CD14-positive monocyte (primary cell): ENCODE results near the gene CCL8. TPM values are rescaled to one million over a fixed set of nuclear protein-coding genes. Genes with fewer than 3 reads are reported as not detected.
"Not testable (repeated sequence)": the region's sequence is repeated elsewhere in the genome, so short reads cannot be mapped to it uniquely, and the experiment has no call there.

Experiments used
- DNase-seq, 3 donors: peaks; one replicate each; pipeline ENCODE4 v3.0.0-alpha.2; 2011 to 2022
- H2AFZ ChIP-seq: 2 replicates; pipeline ENCODE4 v1.6.0; 2012; ENCODE audit warnings: mild to moderate bottlenecking, low read depth, low read length, inconsistent platforms; ENCODE audit not compliant: insufficient read depth, poor library complexity, severe bottlenecking
- H3K27ac ChIP-seq, 2 donors: 1 replicate in 1 of 2; 2 replicates in 1 of 2; pipeline ENCODE4 v1.5.1; 2012 to 2013; ENCODE audit warnings: low read length in 2 of 2, control low read depth in 1 of 2, inconsistent platforms in 1 of 2, low read depth in 1 of 2, mild to moderate bottlenecking in 1 of 2
- H3K27me3 ChIP-seq, 2 donors: one replicate each; pipeline versions ENCODE4 v1.6.0 to v1.6.1; 2011 to 2013; ENCODE audit warnings: low read length in 2 of 2; ENCODE audit not compliant: control insufficient read depth in 2 of 2, insufficient read depth in 2 of 2
- H3K36me3 ChIP-seq, 2 donors: replicated peaks in 1 of 2; 1 replicate in 1 of 2; 2 replicates in 1 of 2; pipeline versions ENCODE4 v1.5.1 to v1.6.1; 2012 to 2013; ENCODE audit warnings: low read length in 2 of 2, control low read depth in 1 of 2, inconsistent platforms in 1 of 2, mild to moderate bottlenecking in 1 of 2; ENCODE audit not compliant: insufficient read depth in 2 of 2, control insufficient read depth in 1 of 2
- H3K4me1 ChIP-seq, 2 donors: 1 replicate in 1 of 2; 2 replicates in 1 of 2; pipeline versions ENCODE4 v1.5.1 to v1.6.1; 2012 to 2013; ENCODE audit warnings: low read length in 2 of 2, control low read depth in 1 of 2, inconsistent platforms in 1 of 2, mild to moderate bottlenecking in 1 of 2, moderate library complexity in 1 of 2; ENCODE audit not compliant: insufficient read depth in 2 of 2, control insufficient read depth in 1 of 2
- H3K4me2 ChIP-seq: replicated peaks from 2 replicates; pipeline ENCODE3; 2012; ENCODE audit warnings: low read length, moderate library complexity, mild to moderate bottlenecking; ENCODE audit not compliant: poor library complexity, severe bottlenecking; ENCODE audit errors: extremely low read depth
- H3K4me3 ChIP-seq, 3 experiments: fragments of 200-600 bp in 1 of 3; sonication (generic) in 1 of 3; replicated peaks in 1 of 3; 1 replicate in 2 of 3; 2 replicates in 1 of 3; pipeline ENCODE4 v1.5.1; 2011 to 2013; ENCODE audit warnings: low read length in 3 of 3, mild to moderate bottlenecking in 3 of 3, control low read depth in 2 of 3, low read depth in 2 of 3, inconsistent platforms in 1 of 3, moderate library complexity in 1 of 3
- H3K79me2 ChIP-seq: 2 replicates; pipeline ENCODE4 v1.6.0; 2012; ENCODE audit warnings: mild to moderate bottlenecking, control low read depth, inconsistent platforms, low read length, moderate library complexity; ENCODE audit not compliant: insufficient read depth
- H3K9ac ChIP-seq: 2 replicates; pipeline ENCODE4 v1.6.0; 2017; ENCODE audit warnings: low read length, mild to moderate bottlenecking; ENCODE audit not compliant: insufficient read depth, poor library complexity, severe bottlenecking
- H3K9me3 ChIP-seq, 2 donors: replicated peaks in 1 of 2; 1 replicate in 1 of 2; 2 replicates in 1 of 2; pipeline versions ENCODE4 v1.5.1 to v1.6.1; 2012 to 2013; ENCODE audit warnings: low read length in 2 of 2, control low read depth in 1 of 2; ENCODE audit not compliant: control insufficient read depth in 1 of 2, insufficient read depth in 1 of 2
- H4K20me1 ChIP-seq: 2 replicates; pipeline ENCODE4 v1.6.0; 2012; ENCODE audit warnings: mild to moderate bottlenecking, low read length, control low read depth, moderate library complexity; ENCODE audit not compliant: insufficient read depth
- H3K27ac Mint-ChIP-seq, 7 donors: one replicate each; pipeline ENCODE4 v1.8.0; 2020; ENCODE audit warnings: mild to moderate bottlenecking in 7 of 7, mixed read lengths in 7 of 7, moderate library complexity in 6 of 7, inconsistent platforms in 2 of 7
- H3K27me3 Mint-ChIP-seq, 3 donors: one replicate each; pipeline ENCODE4 v1.8.0; 2021 to 2022; ENCODE audit warnings: low read depth in 3 of 3, mild to moderate bottlenecking in 3 of 3, mixed read lengths in 3 of 3, moderate library complexity in 3 of 3, inconsistent platforms in 1 of 3
- H3K36me3 Mint-ChIP-seq, 2 donors: one replicate each; pipeline ENCODE4 v1.8.0; 2020; ENCODE audit warnings: mixed read lengths in 2 of 2, inconsistent platforms in 1 of 2, mild to moderate bottlenecking in 1 of 2
- H3K4me1 Mint-ChIP-seq: one replicate; pipeline ENCODE4 v1.8.0; 2020; ENCODE audit warnings: mild to moderate bottlenecking, mixed read lengths
- H3K4me3 Mint-ChIP-seq, 2 donors: one replicate each; pipeline ENCODE4 v1.8.0; 2020; ENCODE audit warnings: mild to moderate bottlenecking in 2 of 2, mixed read lengths in 2 of 2, moderate library complexity in 1 of 2
- H3K9me3 Mint-ChIP-seq, 7 donors: one replicate each; pipeline ENCODE4 v1.8.0; 2020 to 2022; ENCODE audit warnings: mixed read lengths in 7 of 7, mild to moderate bottlenecking in 6 of 7, moderate library complexity in 6 of 7, inconsistent platforms in 2 of 7
- CTCF ChIP-seq: fragments of 200-600 bp; IDR thresholded peaks from one replicate; pipeline ENCODE4 v1.8.0; 2022; ENCODE audit warnings: antibody characterized with exemption, mild to moderate bottlenecking
- WGBS: methylation state at CpG from one replicate; pipeline ENCODE4 v1.1.5; 2013; ENCODE audit warnings: missing lambda C conversion rate; ENCODE audit not compliant: insufficient coverage; 5-methylcytosine and 5-hydroxymethylcytosine counted together
- intact Hi-C, 2 donors: fragments of 100-400 bp; cut with micrococcal nuclease; formaldehyde crosslinking; loops; one replicate each; pipeline versions ENCODE4 v1.15.0 to v1.15.1; 2023
- polyA plus RNA-seq, 3 donors: library from polyadenylated mRNA; depleted of rRNA in 1 of 3; unstranded in 2 of 3; stranded (reverse) in 1 of 3; fragments of 300-500 nt in 2 of 3; fragments of >200 nt in 1 of 3; fragmentation: Illumina TruSeq in 2 of 3; gene quantifications; 1 replicate in 2 of 3; 2 replicates in 1 of 3; pipeline ENCODE4 v1.2.3, GENCODE V29; 2012 to 2021

The CCL8 gene
- polyA plus RNA-seq, 3 donors: 0.17 to 1.3 (median 0.98) TPM

- Mint-ChIP-seq H3K27me3 (peaks cover 0 to 1% (median 0%) of the 10 kb centered on the region in 3 donors), H3K9me3 (peaks cover 0 to 3% (median 0%) of the 10 kb centered on the region in 7 donors), H3K27ac (peak overlapping the region in 3 of 7 donors; percentile 3 to 51 (median 13)), H3K4me1 (peaks cover 41% of the 10 kb centered on the region), H3K36me3 (peaks cover 0 to 3% of the 10 kb centered on the region in 2 donors), H3K4me3 (no peak overlapping the region)
- Histone ChIP-seq H3K4me3 (no peak overlapping the region), H3K4me1 (peaks cover 36 to 38% of the 10 kb centered on the region in 2 donors), H3K9ac (no peak overlapping the region), H3K36me3 (no peaks in the 10 kb centered on the region), H3K4me2 (no peak overlapping the region), H4K20me1 (no peaks in the 10 kb centered on the region), H3K27ac (peak overlapping the region in 1 of 2 donors; percentile 16), H3K27me3 (no peaks in the 10 kb centered on the region), H3K9me3 (no peaks in the 10 kb centered on the region), H2AFZ (no peak overlapping the region), H3K79me2 (no peaks in the 10 kb centered on the region)
- no CpG with 5 or more reads among the region's 3 CpGs for WGBS
- intact Hi-C loops: loop anchor here in 1 of 2 donors (10.0 kb wide), 1 partner anchor 64 kb away; the partner anchor contains the start of gene CCL2
- peak in 2 of 3 donors; percentile 42 to 56 for DNase-seq
- peak; percentile 65 for TF ChIP-seq CTCF
Observed at GRCh38 chr17:34318474-34318873, 761 bp upstream of the CCL8 start.

- Mint-ChIP-seq H3K36me3 (peaks cover 0 to 2% of the 10 kb centered on the region in 2 donors), H3K9me3 (peaks cover 1 to 19% (median 12%) of the 10 kb centered on the region in 7 donors), H3K27ac (no peak overlapping the region), H3K4me3 (no peak overlapping the region), H3K27me3 (peaks cover 0 to 4% (median 1%) of the 10 kb centered on the region in 3 donors), H3K4me1 (peaks cover 18% of the 10 kb centered on the region)
- Histone ChIP-seq H3K9ac (no peak overlapping the region), H3K4me3 (no peak overlapping the region), H4K20me1 (no peaks in the 10 kb centered on the region), H3K4me2 (no peak overlapping the region), H3K4me1 (peaks cover 14 to 16% of the 10 kb centered on the region in 2 donors), H3K79me2 (no peaks in the 10 kb centered on the region), H3K36me3 (no peaks in the 10 kb centered on the region), H3K9me3 (no peaks in the 10 kb centered on the region), H3K27me3 (no peaks in the 10 kb centered on the region), H2AFZ (no peak overlapping the region), H3K27ac (no peak overlapping the region)
- no peak for TF ChIP-seq CTCF
- DNase-seq: no peak
- intact Hi-C loops: loop anchor here in 1 of 2 donors (5.0 kb wide), 1 partner anchor 35 kb away; the partner anchor contains the start of gene CCL13
Observed at GRCh38 chr17:34321964-34322363, 2.7 kb downstream of the CCL8 start.

DNA sequence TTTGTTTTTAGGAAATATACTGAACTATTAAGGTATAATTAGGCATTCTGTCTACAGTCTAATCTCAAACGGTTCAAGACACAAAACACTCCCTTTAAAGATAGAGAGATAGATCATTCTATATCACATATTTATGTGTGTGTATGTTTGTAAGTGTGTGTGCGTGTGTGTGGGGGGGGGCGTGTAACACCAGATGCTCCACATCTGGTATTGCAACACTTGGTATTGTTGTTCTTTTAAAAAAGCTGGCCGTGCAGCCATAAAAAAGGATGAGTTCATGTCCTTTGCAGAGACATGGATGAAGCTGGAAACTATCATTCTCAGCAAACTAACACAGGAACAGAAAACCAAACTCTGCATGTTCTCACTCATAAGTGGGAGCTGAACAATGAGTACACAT is 8.3 kb downstream of the CCL8 start:
- H3K36me3 ChIP-seq, H2AFZ ChIP-seq, H3K27me3 Mint-ChIP-seq, H3K4me3 Mint-ChIP-seq, H3K4me1 ChIP-seq, H3K9me3 ChIP-seq, H3K79me2 ChIP-seq, H4K20me1 ChIP-seq, DNase-seq, H3K27ac ChIP-seq, H3K9ac ChIP-seq, H3K4me3 ChIP-seq, H3K4me2 ChIP-seq, intact Hi-C loops, H3K27me3 ChIP-seq, H3K4me1 Mint-ChIP-seq, H3K27ac Mint-ChIP-seq, H3K36me3 Mint-ChIP-seq: not testable (repeated sequence)
- H3K9me3 Mint-ChIP-seq: peaks cover 1 to 19% (median 12%) of the 10 kb centered on the region in 7 donors
- no CpG with 5 or more reads among the region's 4 CpGs for WGBS
